Cerebellar nuclear complex (tissue), 1 donor: ENCODE measurements around the gene MYLK2.
"Not testable (repeated sequence)": the region's sequence is repeated elsewhere in the genome, so short reads cannot be mapped to it uniquely, and the experiment has no call there.

ENCODE experiments used
- DNase-seq, 2 experiments: peaks; one replicate each; lab custom pipeline; 2025; lab: John Stamatoyannopoulos, UW

The MYLK2 gene

DNA sequence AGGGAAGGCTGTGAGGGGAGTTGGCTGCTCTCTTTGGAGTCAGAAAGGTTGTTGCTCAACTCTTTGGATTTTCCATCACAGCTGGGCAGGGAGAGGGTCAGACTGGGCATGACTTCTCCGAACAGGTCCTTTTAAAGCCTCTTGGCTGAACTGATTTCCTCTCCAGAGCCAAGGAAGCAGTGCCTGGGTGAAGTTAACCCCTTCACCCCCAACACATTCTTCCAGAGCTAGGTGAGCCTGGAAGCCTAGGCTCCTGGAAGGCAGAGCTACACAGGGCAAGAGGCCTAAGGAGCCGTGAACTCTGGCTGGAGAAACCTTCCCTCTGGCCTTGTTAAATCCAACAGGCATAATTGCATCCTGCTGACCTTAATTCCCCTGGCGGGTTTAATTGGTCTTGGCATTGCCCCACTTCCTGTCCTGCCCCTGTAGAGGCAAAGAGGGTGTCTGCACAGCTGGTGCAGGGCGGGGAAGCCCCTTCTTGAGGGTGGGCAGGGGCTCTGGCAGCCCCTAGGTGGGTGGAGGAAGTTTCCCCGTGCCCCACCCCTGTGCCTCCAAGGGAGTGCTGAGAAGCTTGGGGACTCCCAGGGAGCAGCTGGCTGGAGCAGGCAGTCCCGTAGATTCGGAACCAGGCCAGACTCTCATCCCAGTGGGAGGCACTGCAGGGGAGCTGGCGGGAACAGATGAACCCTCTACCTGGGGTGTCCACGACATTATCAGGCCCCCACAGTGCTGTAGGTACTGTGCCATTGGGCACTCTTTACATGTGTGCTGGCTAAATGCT lies 3.6 kb upstream of the MYLK2 start:
- DNase-seq, result no peak

DNA sequence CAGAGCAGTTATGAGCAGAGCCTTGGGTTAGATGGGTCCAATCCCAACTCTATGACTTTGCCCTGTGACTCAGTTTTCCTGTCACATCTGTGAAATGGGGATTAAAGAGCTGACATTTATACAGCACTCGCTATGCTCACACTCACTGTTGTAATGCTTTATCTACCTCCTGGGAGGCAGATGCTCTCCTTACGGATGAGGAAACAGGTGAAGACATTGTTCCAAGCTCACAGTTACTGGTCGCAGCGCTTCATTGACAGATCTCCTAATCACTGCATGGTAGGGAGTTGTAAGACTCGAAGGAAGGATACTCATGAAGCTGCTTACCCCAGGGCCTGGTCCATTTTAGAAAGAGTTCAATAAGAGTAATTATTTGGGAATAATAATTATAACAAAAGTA lies 2.9 kb upstream of the MYLK2 start:
- DNase-seq, result peak in 1 of 2 experiments; percentile 8

DNA sequence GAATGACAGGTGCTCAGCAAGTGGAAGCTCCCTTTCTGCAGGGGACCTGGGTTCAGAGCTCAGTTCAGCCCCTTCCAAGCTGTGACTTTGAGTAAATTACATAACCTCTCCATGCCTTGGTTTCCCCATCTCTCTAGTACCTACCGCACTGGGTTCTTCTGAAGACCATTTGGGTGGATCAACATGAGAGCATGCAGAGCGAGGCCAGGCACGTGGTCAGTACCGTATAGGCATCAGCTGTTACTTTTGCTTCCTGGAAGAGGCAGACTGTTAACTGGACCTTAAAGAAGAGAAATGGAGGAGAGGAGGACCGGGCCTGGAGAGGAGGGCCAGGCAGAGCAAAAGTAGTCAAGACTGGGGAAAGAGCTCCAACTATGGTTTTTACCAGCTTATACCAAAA lies 1.7 kb upstream of the MYLK2 start:
- no peak for DNase-seq

DNA sequence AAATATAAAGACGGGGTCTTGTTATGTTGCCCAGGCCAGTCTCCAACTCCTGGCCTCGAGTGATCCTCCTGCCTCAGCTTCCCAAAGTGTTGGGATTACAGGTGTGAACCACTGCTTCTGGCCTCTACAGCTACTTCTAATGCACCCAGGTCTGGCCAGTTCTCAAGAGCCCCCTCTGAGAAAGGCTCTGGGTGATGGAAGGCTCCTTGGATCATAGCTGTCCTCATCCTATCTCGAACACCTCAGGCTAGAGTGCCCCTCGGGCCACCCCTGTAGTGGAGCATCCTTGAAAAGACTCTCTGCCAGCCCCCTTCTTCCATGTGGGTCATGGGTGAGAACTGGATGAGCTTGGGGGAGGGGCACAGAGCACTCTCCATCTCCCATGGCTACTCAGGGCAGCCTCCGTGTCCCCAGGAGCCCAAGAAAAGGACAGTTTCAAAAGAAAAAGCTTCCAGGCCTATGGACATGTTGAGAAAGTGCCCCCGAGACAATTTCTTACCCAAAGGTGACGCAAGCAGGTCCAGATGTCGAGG lies 714 bp upstream of the MYLK2 start:
- DNase-seq, result no peak

DNA sequence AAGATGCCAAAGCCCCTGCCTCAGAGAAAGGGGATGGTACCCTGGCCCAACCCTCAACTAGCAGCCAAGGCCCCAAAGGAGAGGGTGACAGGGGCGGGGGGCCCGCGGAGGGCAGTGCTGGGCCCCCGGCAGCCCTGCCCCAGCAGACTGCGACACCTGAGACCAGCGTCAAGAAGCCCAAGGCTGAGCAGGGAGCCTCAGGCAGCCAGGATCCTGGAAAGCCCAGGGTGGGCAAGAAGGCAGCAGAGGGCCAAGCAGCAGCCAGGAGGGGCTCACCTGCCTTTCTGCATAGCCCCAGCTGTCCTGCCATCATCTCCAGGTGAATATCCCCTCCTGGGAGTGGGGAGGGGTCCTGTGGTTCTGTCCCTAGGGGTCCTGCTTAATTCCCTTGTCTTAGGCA lies 1.1 kb downstream of the MYLK2 start:
- no peak for DNase-seq

DNA sequence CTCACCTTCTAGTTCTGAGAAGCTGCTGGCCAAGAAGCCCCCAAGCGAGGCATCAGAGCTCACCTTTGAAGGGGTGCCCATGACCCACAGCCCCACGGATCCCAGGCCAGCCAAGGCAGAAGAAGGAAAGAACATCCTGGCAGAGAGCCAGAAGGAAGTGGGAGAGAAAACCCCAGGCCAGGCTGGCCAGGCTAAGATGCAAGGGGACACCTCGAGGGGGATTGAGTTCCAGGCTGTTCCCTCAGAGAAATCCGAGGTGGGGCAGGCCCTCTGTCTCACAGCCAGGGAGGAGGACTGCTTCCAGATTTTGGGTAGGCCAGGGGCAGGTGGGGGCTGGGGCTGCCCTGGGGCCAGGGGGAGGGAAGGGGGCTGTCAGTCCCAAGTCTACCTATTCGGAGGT lies 2.3 kb downstream of the MYLK2 start:
- no peak for DNase-seq

DNA sequence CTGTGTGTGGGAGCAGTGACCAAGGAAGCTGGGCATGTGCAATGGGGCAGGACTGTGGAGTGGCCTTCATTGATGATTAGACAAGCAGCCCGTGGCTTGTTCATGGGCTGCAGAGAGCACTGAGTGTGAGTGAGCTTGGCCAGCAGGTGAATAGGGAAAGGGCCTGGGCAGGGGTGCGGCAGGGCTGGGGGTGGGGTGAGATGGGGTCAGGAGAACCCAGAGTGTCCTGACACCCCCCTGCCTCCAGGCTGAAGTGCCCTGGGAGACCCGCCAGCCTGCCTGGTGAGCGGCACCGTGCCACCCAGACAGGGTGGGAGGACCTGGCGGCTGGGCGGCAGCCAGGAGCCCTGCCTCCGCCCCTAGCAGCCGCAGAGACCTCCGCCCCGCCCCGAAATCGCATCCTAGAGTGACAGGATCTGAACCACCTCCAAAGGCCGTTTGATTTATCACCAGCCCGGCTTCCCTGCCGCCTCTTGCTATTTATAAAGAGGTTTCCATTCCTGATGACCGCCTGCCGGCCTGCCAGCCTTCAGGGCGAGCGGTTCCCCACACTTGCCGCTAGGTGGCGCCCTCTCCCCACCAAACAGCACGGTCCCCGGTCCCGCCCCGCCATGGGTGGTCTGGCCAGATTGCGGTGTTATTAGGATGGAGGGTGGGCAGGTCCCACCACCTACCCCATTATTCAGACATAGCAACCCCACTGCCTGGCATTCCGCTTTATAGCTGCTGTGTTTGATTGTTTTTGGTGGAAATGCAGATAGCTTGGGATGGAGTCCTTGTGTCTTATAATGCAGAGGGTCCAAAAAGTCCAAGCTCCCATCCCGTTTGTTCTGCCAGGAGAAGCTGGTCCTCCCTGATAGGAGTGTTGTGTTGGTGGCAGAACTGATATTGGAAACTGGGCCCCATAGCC lies 3.5 kb downstream of the MYLK2 start:
- DNase-seq, result peak; percentile 26 to 63

DNA sequence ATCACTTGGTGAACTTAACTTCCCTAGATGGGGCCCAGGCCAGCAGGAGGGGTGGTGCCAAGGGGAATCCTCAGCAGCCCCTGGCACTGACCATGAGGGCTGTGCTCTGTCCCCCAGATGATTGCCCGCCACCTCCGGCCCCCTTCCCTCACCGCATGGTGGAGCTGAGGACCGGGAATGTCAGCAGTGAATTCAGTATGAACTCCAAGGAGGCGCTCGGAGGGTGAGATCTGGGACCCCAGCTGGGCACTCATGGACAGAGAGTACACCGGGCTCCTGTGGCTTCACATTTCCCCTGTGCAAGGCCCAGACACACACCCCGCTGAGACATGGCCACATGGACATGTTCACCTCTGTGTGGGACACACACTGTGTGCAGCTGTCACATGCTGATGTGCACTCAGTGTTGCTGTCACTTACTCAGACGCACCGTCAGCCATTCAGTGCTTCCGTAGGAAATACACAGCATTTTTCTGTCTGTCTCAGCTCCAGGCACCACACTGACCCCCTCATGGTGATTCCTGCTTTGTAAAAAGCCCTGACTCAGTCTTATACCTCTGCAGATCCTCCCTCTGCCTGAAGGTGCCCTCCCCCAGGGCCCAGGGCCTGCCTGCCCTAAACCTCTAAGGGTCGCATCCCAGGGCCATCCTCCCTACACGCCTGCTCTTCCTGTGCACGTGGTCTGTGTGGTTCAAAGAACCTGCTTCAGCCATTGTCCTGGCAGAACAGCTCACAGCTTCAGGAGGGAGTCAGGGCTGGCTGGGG lies 4.4 kb downstream of the MYLK2 start:
- DNase-seq, result no peak

DNA sequence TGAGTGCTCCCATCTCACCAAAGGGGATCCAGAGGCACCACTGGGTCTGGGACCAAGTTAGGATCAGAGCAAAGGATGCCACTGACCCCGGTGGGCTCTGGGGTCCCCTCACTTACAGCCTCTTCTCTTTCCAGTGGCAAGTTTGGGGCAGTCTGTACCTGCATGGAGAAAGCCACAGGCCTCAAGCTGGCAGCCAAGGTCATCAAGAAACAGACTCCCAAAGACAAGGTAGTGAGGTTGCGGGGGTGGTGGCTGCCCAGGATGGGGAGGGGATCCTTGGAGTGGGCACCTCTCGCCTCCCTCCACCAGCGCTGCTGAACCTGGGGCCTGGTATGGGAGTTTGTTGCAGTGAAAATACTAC lies 4.9 kb downstream of the MYLK2 start:
- no peak for DNase-seq

DNA sequence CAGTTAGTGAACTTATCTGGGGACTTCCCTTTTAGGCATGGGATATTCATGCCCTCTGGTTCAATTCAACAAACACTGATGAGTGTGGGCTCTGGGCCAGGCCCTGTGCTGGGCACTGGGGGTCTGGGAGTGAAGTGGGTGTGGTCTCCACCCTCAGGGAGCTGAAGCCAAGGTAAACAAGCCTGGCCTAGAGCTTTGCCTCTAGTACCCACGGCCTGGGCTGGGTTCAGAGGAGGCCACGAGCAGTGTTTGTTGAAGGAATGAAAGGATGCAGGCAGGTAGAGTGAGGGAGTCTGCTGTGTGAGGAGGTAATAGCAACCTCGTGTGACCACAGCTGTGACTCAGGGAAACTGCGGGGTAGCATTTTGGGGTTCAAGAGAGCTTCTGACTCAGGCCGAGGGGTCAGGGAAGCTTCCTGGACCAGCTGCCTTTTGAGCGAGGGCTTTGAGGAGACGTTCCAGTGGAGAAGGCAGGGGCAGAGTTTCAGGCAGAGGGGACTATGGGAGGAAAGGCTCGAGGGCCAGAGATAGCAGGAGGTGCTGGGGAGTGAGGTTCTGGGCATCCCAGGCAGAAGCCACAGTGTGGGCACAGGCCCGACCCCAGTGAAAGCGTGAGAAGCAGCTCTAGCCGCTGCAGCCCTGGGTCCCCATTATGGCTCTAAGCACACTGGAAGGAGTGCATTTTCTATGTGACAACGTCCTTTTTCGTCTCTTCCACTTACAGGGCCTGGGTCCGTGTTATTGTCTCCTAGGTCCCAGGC lies 5.6 kb downstream of the MYLK2 start:
- DNase-seq, result no peak

DNA sequence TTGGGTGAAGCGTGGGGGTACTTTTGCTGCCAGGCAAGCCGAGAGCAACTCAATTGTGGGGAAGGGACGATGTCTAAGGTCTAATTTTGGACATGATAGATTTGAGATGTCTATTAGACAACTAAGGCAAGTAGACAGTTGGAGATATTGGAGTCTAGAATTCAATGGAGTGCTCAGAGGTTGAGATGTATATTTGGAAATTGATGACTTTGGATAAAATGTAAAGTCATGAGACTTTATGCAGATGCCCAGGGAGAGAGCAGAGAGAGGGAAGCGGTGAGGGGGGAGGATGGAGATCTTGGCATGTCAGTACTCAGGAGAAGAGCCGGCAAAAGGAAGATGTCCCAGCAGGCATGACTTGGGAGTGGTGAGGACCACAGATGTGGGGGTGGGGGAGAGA lies 6.9 kb downstream of the MYLK2 start:
- DNase-seq, result no peak

DNA sequence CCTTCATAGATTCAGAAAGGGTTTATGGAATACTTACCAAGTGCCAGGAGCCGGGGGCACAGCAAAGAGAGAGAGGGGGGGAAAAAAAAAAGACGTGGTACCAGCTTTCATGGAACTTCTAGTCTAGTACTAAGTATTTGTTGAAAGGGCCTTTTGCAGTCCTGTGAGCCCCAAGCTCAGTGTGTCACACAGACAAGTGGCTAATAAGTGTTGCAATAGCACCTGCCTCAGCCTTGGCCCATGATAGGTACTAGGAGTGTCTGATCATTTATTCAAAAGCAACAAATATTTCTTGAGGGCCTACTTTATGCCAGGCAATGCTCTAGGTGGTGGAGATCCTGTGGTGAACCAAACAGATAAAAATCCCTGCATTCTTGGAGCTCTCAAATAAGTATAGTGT lies 7.9 kb downstream of the MYLK2 start:
- no peak for DNase-seq

DNA sequence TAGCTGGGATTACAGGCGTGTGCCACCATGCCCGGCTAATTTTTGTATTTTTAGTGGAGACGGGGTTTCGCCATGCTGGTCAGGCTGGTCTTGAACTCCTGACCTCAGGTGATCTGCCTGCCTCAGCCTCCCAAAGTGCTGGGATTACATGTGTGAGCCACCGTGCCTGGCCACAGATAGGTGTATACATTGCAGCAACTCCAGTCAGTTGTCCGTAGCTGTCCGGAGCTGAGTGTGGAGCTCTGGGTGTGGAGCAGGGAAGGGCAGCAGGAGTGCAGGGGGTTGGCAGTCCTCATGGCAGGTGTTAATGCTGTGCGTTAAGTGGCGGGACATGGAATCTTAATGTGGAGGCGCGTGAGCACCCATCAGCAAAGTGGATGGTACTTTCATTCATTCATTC lies 8.9 kb downstream of the MYLK2 start:
- not testable (repeated sequence) for DNase-seq

DNA sequence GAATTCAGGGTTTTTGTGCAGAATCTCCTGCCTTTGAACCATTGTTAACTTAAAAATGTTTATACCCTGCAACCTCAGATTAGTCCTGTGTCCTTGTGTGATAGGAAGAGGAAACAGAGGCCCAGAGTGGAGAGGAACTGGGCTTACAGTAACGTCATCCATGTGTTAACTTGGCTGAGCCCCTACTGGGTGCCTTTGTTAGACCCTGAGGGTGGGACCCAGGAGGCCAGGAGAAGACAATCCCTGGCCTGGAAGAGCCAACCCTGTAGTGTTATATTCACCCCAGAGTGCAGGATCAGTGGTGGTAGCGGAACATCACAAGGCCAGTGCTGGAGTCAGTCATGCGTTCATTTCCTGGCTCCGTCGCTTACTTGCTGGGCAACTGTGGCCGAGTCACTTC lies 10.6 kb downstream of the MYLK2 start:
- no peak for DNase-seq

DNA sequence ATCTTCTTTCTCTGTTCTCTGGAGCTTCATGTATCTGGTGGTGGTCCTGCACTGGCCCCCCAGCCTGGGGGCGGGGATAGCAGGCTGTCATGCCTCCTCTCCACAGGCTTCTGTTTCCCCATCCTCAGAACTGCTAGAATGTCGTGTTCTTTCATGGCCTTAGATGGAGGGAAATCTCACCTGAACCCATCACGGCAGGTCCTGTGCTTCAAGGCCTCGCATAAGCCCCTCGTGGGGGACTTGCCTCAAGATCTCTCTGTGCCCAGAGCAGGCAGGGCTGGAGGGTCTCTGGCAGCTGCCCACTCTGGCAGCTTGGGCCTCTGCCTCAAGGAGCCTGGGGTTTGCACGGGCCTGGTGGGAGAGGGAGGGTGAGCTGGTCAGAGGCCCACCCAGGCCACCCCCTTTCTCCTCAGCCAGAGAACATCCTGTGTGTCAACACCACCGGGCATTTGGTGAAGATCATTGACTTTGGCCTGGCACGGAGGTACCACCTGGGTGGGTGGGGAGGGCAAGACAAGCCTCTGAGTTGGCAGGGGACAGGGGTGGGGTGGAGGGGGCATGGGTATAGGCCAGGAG lies 11.3 kb downstream of the MYLK2 start:
- no peak for DNase-seq

DNA sequence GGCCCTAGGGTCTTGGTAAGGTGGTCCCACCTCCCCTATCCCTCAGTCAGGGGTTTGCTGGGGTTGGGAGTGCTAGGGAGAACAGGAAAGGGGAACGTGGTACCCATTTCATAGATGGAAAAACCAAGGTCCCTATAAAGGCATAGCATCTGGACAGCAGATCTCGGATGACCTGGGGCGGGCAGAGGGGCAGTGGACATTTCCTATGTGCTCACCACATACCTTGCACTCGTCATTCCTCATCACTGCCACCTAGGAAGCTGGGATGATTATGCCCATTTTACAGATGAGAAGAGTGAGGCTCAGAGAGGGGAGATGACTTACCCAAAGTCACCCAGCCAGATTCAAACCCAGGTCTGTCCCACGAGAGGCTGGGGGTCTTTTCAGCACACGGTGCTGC lies 12.1 kb downstream of the MYLK2 start:
- no peak for DNase-seq

DNA sequence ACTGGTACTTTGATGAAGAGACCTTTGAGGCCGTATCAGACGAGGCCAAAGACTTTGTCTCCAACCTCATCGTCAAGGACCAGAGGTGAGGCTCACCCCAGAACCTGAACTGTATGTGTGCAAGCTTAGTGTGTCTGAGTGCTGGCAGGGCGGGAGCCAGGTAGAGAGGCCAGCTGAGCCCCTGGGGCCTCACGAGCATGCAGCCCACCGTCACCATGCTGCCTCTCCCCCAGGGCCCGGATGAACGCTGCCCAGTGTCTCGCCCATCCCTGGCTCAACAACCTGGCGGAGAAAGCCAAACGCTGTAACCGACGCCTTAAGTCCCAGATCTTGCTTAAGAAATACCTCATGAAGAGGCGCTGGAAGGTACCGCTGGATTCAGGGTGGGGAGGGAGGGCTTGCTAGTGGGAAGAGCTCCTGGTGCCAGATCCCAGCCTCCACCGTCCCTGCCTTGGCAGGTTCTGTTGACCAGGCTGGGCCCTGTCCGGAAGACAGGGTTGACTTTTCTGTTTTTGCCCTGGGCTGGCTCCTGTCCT lies 12.7 kb downstream of the MYLK2 start:
- DNase-seq, result no peak

DNA sequence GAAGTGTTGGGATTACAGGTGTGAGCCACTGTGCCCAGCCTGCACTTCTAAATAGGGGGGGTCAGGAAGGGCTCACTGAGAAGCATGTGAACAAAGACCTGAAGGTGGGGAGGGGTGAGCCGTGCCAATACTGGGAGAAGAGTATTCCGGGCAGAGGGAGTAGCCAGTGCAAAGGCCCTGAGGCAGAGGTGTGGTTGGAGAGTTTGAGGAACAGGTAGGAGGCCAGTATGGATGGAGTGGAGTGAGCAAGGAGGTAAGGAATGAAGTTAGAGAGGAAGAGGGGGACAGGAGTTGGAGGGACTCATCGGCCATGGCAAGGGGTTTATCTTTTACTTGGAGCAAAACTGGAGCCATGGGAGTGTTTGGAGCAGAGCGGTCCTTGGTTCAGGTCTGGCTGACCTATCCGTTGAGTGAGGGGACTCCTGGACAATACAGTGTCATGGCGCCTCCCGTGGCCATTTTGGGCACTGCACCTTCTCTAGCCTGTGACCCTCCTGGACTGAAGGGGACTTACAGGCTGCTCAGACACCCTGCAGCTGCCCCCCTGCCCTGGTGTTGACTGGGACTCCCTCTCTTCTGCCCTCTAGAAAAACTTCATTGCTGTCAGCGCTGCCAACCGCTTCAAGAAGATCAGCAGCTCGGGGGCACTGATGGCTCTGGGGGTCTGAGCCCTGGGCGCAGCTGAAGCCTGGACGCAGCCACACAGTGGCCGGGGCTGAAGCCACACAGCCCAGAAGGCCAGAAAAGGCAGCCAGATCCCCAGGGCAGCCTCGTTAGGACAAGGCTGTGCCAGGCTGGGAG lies 14.2 kb downstream of the MYLK2 start:
- no peak for DNase-seq

DNA sequence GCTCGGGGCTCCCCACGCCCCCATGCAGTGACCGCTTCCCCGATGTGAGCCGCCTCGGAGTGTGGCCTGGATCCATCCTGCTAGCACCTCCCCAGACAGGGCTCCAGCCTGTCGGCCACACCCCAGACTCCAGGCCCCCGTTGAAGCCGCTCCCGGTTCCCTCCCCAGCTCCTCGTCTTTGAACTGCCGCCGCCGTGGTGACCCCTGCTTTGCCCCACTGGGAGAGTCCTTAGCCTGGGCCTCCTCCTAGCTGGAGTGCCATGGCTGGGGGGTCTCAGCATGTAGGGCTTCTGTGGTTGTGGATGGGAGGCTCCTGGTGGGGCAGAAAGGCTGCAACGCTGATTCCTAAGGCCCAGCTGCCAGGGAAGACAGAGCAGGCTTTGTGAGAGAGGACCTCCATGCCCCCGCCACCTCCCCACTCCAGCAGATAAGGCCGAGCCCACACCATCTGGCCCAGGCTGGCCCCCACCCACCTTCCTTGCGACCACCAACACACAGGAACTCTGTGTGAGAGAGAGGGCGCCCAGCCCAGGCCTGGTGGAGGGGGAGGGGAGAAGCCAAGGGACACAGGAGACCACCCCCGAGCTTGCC lies 14.9 kb downstream of the MYLK2 start:
- no peak for DNase-seq

DNA sequence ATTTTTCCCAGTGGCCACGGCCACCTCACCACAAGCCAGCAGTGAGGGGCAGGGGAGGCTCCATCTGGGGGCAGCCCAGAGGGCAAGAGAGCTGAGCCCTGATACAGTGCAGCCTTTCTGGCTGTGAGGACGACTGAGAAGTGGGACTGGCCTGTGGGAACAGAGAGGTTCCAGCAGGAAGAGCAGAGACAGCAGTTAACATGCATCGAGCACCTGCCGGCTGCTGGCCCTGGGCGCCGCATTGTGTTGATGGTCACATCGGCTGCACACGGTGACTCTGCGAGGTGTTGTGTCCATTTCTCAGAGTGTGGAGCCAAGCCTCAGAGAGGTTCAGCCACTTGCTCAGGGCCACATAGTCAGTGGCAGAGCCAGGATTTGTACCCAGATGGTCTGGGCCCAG lies 16.4 kb downstream of the MYLK2 start:
- DNase-seq, result no peak
